Ovary (tissue), 9 donors: ENCODE measurements around the gene SKI. TPM values are rescaled to one million over a fixed set of nuclear protein-coding genes. Genes with fewer than 3 reads are reported as not detected.
A peak's percentile ranks its signal among the peaks of the same experiment; 100 is the strongest.

Source experiments
- DNase-seq, 5 donors: peaks; one replicate each; pipeline ENCODE4 v3.0.0-alpha.2; 2019 to 2020
- H3K27ac ChIP-seq, 2 donors: fragments of 200-600 bp; one replicate each; pipeline versions ENCODE4 v1.5.1 to v1.8.0; 2019 to 2022
- H3K27me3 ChIP-seq: fragments of 200-600 bp; one replicate; pipeline ENCODE4 v1.8.0; 2022
- H3K36me3 ChIP-seq: fragments of 200-600 bp; sonication (generic); one replicate; pipeline ENCODE4 v1.5.1; 2019
- H3K4me1 ChIP-seq: one replicate; pipeline ENCODE4 v1.8.1; 2013; ENCODE audit warnings: mild to moderate bottlenecking, moderate library complexity; ENCODE audit not compliant: insufficient read depth
- H3K4me3 ChIP-seq: fragments of 200-600 bp; sonication (generic); one replicate; pipeline ENCODE4 v1.5.1; 2017
- H3K9me3 ChIP-seq, 2 donors: fragments of 200-600 bp in 1 of 2; sonication (generic) in 1 of 2; one replicate each; pipeline versions ENCODE4 v1.5.1 to v1.8.1; 2013 to 2019; ENCODE audit warnings: mild to moderate bottlenecking in 1 of 2, moderate library complexity in 1 of 2
- CTCF ChIP-seq, 3 donors: fragments of 450-650 bp in 2 of 3; fragments of 200-600 bp in 1 of 3; IDR thresholded peaks; one replicate each; pipeline versions ENCODE4 v1.5.1 to v1.8.0; 2016 to 2022; ENCODE audit warnings: antibody characterized with exemption in 3 of 3, mild to moderate bottlenecking in 1 of 3
- EP300 ChIP-seq: sonication (generic); formaldehyde crosslinking; IDR thresholded peaks from one replicate; pipeline ENCODE4 v1.6.1; 2017; ENCODE audit warnings: antibody characterized with exemption
- POLR2A ChIP-seq: fragments of 450-650 bp; IDR thresholded peaks from one replicate; pipeline ENCODE4 v1.6.1; 2017; ENCODE audit warnings: antibody characterized with exemption, mild to moderate bottlenecking, moderate library complexity
- WGBS, 3 donors: extraction: QIAGEN DNeasy Blood & Tissue Kit in 1 of 3; methylation state at CpG; one replicate each; pipeline versions ENCODE4 v1.1.5 to v1.1.7; 2013 to 2017; 5-methylcytosine and 5-hydroxymethylcytosine counted together
- intact Hi-C, 4 donors: fragments of 100-400 bp; cut with DNase I; formaldehyde crosslinking; loops; one replicate each; pipeline versions ENCODE4 v1.11.0 to v1.15.1; 2022 to 2023
- polyA plus RNA-seq, 2 donors: library from polyadenylated mRNA; stranded (reverse); fragments of 200-250 nt in 1 of 2; fragments of 350-450 nt in 1 of 2; fragmentation: Illumina TruSeq in 1 of 2; extraction: RNeasy Lipid Tissue Mini Kit (QIAGEN cat#74804) in 1 of 2; gene quantifications; one replicate each; pipeline ENCODE4 v1.2.3, GENCODE V29; 2013 to 2014
- total RNA-seq, 7 donors: library from RNA; depleted of rRNA in 2 of 7; stranded (reverse); fragments of >200 nt in 2 of 7; fragmentation: NEBNext Ultra II Directional in 3 of 7; extraction: Animal tissue kit (Norgen Biotek cat#: 25700) in 3 of 7; gene quantifications; one replicate each; pipeline versions ENCODE4 v1.1.0 to v1.2.4, GENCODE V29; 2016 to 2023
- donor health status: DM: no; HTN: no; CAD: no; lungs with moderate emphysema.
- donor health status: DM: no; HTN: no; CAD: no.
- donor health status: Bipolar disorder and iron deficiency.
- donor health status: DM: yes; HTN: yes; CAD: no.
- donor health status: DM: no; HTN: no; CAD: no.
- donor health status: DM: yes; HTN: yes; CAD: no.

The SKI gene
- total and polyA plus RNA-seq, 9 donors: 27.8 to 109 (median 79.1) TPM

GRCh38 chr1:2312160-2312514 is 84.0 kb downstream of the SKI start:
- intact Hi-C loops: loop anchor here in 3 of 4 donors (5.0 to 10.0 kb wide), 3 partner anchors 80 to 117 kb away; partner anchors contain the start of gene FAAP20 (in 1 of the 3)
- H3K9me3 ChIP-seq: no peaks in the 10 kb centered on the region
- H3K27me3 ChIP-seq: no peaks in the 10 kb centered on the region
- peaks cover 25% of the 10 kb centered on the region for H3K4me1 ChIP-seq
- TF ChIP-seq CTCF (IDR thresholded peaks at IDR 0.05) (no peak), EP300 (no peak), POLR2A (no peak)
- H3K27ac ChIP-seq: peak overlapping the region; percentile 61 to 75
- DNase-seq: peak in 2 of 5 donors; percentile 39 to 56
- no peak overlapping the region for H3K4me3 ChIP-seq
- WGBS, 3 donors: 21 to 29% (median 29%) methylated on average over 7 to 10 of the region's 10 CpGs
- no peaks in the 10 kb centered on the region for H3K36me3 ChIP-seq

GRCh38 chr1:2312515-2313301 is 84.6 kb downstream of the SKI start:
- Histone ChIP-seq H3K9me3 (no peaks in the 10 kb centered on the region), H3K4me3 (no peak overlapping the region), H3K4me1 (peaks cover 25% of the 10 kb centered on the region), H3K27ac (peak overlapping the region; percentile 61 to 75), H3K27me3 (no peaks in the 10 kb centered on the region), H3K36me3 (no peaks in the 10 kb centered on the region)
- intact Hi-C loops: loop anchor here in 3 of 4 donors (5.0 to 10.0 kb wide), 3 partner anchors 80 to 118 kb away; partner anchors contain the start of gene FAAP20 (in 1 of the 3)
- no peak for TF ChIP-seq CTCF (IDR thresholded peaks at IDR 0.05)
- no peak for TF ChIP-seq POLR2A
- no peak for TF ChIP-seq EP300
- DNase-seq: peak; percentile 55 to 78 (median 61)
- WGBS, 3 donors: 30 to 35% (median 34%) methylated on average over 14 to 24 of the region's 24 CpGs

GRCh38 chr1:2313651-2314261 is 85.6 kb downstream of the SKI start:
- Histone ChIP-seq H3K36me3 (no peaks in the 10 kb centered on the region), H3K27ac (peak overlapping the region; percentile 61 to 75), H3K27me3 (no peaks in the 10 kb centered on the region), H3K9me3 (no peaks in the 10 kb centered on the region), H3K4me1 (peaks cover 25% of the 10 kb centered on the region), H3K4me3 (peak overlapping the region; percentile 54)
- DNase-seq: no peak
- TF ChIP-seq CTCF (IDR thresholded peaks at IDR 0.05) (no peak), POLR2A (no peak), EP300 (no peak)
- 63 to 69% (median 64%) methylated on average over 17 to 18 of the region's 18 CpGs for WGBS, 3 donors
- intact Hi-C loops: loop anchor here in 3 of 4 donors (5.0 to 10.0 kb wide), 3 partner anchors 81 to 119 kb away; partner anchors contain the start of gene FAAP20 (in 1 of the 3)

GRCh38 chr1:2314273-2314802 is 86.2 kb downstream of the SKI start:
- 12 to 38% (median 13%) methylated on average over 18 to 54 of the region's 54 CpGs for WGBS, 3 donors
- Histone ChIP-seq H3K27ac (peak overlapping the region; percentile 61 to 75), H3K4me3 (peak overlapping the region; percentile 54), H3K9me3 (no peaks in the 10 kb centered on the region), H3K27me3 (no peaks in the 10 kb centered on the region), H3K4me1 (peaks cover 25% of the 10 kb centered on the region), H3K36me3 (no peaks in the 10 kb centered on the region)
- peak; percentile 68 to 86 (median 82) for DNase-seq
- intact Hi-C loops: loop anchor here in 3 of 4 donors (5.0 to 10.0 kb wide), 3 partner anchors 82 to 120 kb away; partner anchors contain the start of gene FAAP20 (in 1 of the 3)
- no peak for TF ChIP-seq POLR2A
- no peak for TF ChIP-seq EP300
- no peak for TF ChIP-seq CTCF (IDR thresholded peaks at IDR 0.05)
